Measurements from ENCODE around the gene NOTCH1.

GRCh38 chr9:136532799-136533774 lies 12.8 kb downstream of the NOTCH1 start:
- TF ChIP-seq ZNF8 (CRISPR knock-in tag; IDR thresholded peaks at IDR 0.05) (no peak), CREB5 (CRISPR knock-in tag; IDR thresholded peaks at IDR 0.05; ENCODE audit: low read depth) (no peak), ARNTL (CRISPR knock-in tag; IDR thresholded peaks at IDR 0.05; ENCODE audit: borderline replicate concordance, low read depth) (no peak), PATZ1 (CRISPR knock-in tag; IDR thresholded peaks at IDR 0.05; ENCODE audit: borderline replicate concordance) (no peak), ZC3H10 (CRISPR knock-in tag; IDR thresholded peaks at IDR 0.05) (no peak), ZNF565 (CRISPR knock-in tag; conservative IDR thresholded peaks at IDR 0.05; ENCODE audit: low read depth) (no peak), ZFP3 (CRISPR knock-in tag; IDR thresholded peaks at IDR 0.05) (no peak)

Measured in SK-N-SH treated with all-trans-retinoic acid at 6 μM for 48 hours (cell line).